Left ventricle myocardium inferior (tissue), 1 donor: ENCODE measurements around the gene FKBP14. TPM values are rescaled to one million over a fixed set of nuclear protein-coding genes. Genes with fewer than 3 reads are reported as not detected.

Experiments
- DNase-seq: peaks from one replicate; pipeline ENCODE4 v3.0.0-alpha.2; 2020
- H3K27ac ChIP-seq: fragments of 200-600 bp; replicated peaks from 2 replicates; pipeline ENCODE4 v1.8.0; 2021
- H3K27me3 ChIP-seq: fragments of 200-600 bp; 2 replicates; pipeline ENCODE4 v1.8.0; 2021; ENCODE audit warnings: low read depth
- H3K36me3 ChIP-seq: fragments of 200-600 bp; 2 replicates; pipeline ENCODE4 v1.8.0; 2021
- H3K4me1 ChIP-seq: fragments of 200-600 bp; 2 replicates; pipeline ENCODE4 v1.8.0; 2021
- H3K4me3 ChIP-seq: fragments of 200-600 bp; 2 replicates; pipeline ENCODE4 v1.8.0; 2021; ENCODE audit warnings: mild to moderate bottlenecking, moderate library complexity
- H3K9me3 ChIP-seq: fragments of 200-600 bp; replicated peaks from 2 replicates; pipeline ENCODE4 v1.8.0; 2021
- intact Hi-C: fragments of 100-400 bp; cut with micrococcal nuclease; formaldehyde crosslinking; loops from one replicate; pipeline ENCODE4 v1.11.0; 2022
- total RNA-seq: library from RNA; stranded (reverse); fragmentation: NEBNext Ultra II Directional; extraction: Animal tissue kit (Norgen Biotek cat#: 25700); gene quantifications from one replicate; pipeline ENCODE4 v1.2.1, GENCODE V29; 2021
- TF ChIP-seq, protein P1 (sequence below): fragments of 200-600 bp; IDR thresholded peaks from 2 replicates; pipeline ENCODE4 v1.8.0; 2021; ENCODE audit warnings: antibody characterized with exemption, mild to moderate bottlenecking, borderline replicate concordance
- donor health status: DM: no; HTN: yes; CAD: no; lungs with severe emphysema.

FKBP14 gene
- total RNA-seq, 1 donor from 2014 or later: 12.0 TPM

DNA sequence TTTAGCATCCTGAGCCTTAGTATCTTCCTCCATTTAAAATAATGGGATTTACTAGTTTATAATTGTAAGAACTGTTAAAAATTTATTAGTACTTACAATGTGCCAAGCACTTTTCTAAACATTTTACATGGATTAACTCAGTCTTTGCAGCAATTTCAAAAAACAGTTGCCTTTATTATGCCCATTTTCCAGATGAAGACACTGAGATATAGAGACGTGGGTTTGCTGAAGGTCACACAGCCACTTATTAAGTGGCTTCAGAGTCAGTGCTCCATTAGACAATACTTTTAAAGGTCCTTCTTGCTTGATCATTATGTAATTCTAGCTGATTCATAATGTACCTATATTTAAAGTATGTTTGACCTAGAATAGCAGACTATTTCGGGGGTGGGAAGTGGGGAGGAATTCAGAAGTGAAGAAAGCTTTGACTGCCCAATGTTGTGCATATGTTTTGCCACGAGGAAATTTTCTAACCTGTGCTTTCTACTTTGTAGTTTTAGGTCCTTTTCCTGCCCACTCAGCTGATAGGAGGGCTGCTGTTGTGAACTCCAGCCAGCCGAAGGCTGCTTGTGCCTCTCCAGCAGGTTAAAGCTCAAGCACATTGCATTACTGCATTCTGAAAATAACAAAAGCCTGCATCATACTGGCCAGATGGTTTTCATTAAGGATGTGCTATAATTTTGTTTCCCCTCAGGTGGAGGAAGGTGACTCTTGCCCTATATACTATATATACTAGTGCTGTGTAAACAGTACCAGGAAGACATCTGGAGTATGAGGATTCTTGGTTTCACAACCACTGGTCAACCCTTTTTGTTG lies 6.0 kb upstream of the FKBP14 start:
- Histone ChIP-seq H3K27ac (peak overlapping the region; percentile 50), H3K36me3 (no peaks in the 10 kb centered on the region), H3K4me3 (no peak overlapping the region), H3K27me3 (no peaks in the 10 kb centered on the region), H3K9me3 (no peaks in the 10 kb centered on the region), H3K4me1 (peaks cover 46% of the 10 kb centered on the region)
- intact Hi-C loops: no loop called here
- DNase-seq: no peak
- TF ChIP-seq, protein P1, sequence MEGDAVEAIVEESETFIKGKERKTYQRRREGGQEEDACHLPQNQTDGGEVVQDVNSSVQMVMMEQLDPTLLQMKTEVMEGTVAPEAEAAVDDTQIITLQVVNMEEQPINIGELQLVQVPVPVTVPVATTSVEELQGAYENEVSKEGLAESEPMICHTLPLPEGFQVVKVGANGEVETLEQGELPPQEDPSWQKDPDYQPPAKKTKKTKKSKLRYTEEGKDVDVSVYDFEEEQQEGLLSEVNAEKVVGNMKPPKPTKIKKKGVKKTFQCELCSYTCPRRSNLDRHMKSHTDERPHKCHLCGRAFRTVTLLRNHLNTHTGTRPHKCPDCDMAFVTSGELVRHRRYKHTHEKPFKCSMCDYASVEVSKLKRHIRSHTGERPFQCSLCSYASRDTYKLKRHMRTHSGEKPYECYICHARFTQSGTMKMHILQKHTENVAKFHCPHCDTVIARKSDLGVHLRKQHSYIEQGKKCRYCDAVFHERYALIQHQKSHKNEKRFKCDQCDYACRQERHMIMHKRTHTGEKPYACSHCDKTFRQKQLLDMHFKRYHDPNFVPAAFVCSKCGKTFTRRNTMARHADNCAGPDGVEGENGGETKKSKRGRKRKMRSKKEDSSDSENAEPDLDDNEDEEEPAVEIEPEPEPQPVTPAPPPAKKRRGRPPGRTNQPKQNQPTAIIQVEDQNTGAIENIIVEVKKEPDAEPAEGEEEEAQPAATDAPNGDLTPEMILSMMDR: no peak

DNA sequence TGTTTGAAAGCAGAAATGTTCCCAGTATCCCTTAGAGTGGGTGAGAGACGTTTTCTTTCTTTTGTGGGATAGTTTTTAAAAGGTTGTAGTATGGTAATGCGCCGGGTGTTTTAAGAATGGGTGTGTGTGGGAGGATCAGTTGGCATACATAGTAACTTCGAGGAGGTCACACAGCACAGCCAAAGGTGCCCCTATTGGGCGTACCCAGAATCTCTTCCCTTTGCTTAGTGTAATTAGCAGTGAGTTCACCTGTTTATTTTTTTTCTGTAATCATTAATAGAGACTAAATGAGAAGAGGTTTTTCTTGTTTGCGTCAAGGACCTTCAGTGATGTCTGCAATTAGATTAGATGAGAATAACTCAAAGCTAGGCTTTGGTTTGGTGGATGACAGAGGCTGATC lies 3.2 kb upstream of the FKBP14 start:
- H3K4me3 ChIP-seq: peak overlapping the region; percentile 95
- peaks cover 70% of the 10 kb centered on the region for H3K4me1 ChIP-seq
- DNase-seq: no peak
- H3K27ac ChIP-seq: peak overlapping the region; percentile 94
- intact Hi-C loops: no loop called here
- no peaks in the 10 kb centered on the region for H3K36me3 ChIP-seq
- TF ChIP-seq, protein P1: no peak
- no peaks in the 10 kb centered on the region for H3K9me3 ChIP-seq
- H3K27me3 ChIP-seq: no peaks in the 10 kb centered on the region

- TF ChIP-seq, protein P1: peak; percentile 20
- DNase-seq: peak; percentile 56
- H3K27ac ChIP-seq: peak overlapping the region; percentile 94
- no peaks in the 10 kb centered on the region for H3K36me3 ChIP-seq
- no peaks in the 10 kb centered on the region for H3K9me3 ChIP-seq
- intact Hi-C loops: no loop called here
- H3K27me3 ChIP-seq: no peaks in the 10 kb centered on the region
- peak overlapping the region; percentile 95 for H3K4me3 ChIP-seq
- peaks cover 74% of the 10 kb centered on the region for H3K4me1 ChIP-seq
Measured at GRCh38 chr7:30028749-30029635, 2.5 kb upstream of the FKBP14 start.

GRCh38 chr7:30028216-30028748 lies 1.8 kb upstream of the FKBP14 start, which contains the start of gene PLEKHA8:
TSS of gene PLEKHA8 (plus strand) at chr7:30028412. CDS start at chr7:30028763, 351 bp downstream.
- peak; percentile 89 for DNase-seq
- peaks cover 71% of the 10 kb centered on the region for H3K4me1 ChIP-seq

More at GRCh38 chr7:30028216-30028748, 1.8 kb upstream of the FKBP14 start, which contains the start of gene PLEKHA8:
- TF ChIP-seq, protein P1: no peak
- Histone ChIP-seq H3K36me3 (no peaks in the 10 kb centered on the region), H3K27ac (peak within 1 kb of the TSS; percentile 94), H3K9me3 (no peaks in the 10 kb centered on the region), H3K27me3 (no peaks in the 10 kb centered on the region), H3K4me3 (peak within 1 kb of the TSS; percentile 95)
- intact Hi-C loops: no loop called here
